ENCODE results near the gene TBC1D10A.

GRCh38 chr22:30245985-30246813 lies 80.5 kb downstream of the TBC1D10A start, which contains the start of gene LIF:
- TF ChIP-seq CTCF (conservative IDR thresholded peaks at IDR 0.05 in 1 of 2, IDR thresholded peaks at IDR 0.05 in 1 of 2; ENCODE audit: low read depth in 1 of 2, low read length in 2 of 2) (no peak), EZH2 (IDR thresholded peaks at IDR 0.05; ENCODE audit: low read length, missing control alignments) (no peak)
